Neural cell (in vitro differentiated cells): ENCODE results near the gene LDLRAD2. TPM values are rescaled to one million over a fixed set of nuclear protein-coding genes. Genes with fewer than 3 reads are reported as not detected.

ENCODE experiments used
- H2AFZ ChIP-seq: fragments of 200-600, 300-800 bp; sonication (generic), shearing (Covaris generic); 2 replicates; pipeline ENCODE4 v1.6.0; 2014; ENCODE audit warnings: low read depth, mild to moderate bottlenecking, antibody characterized with exemption, low read length, moderate library complexity
- H3F3A ChIP-seq: fragments of 200-600 bp; shearing (Covaris generic); 2 replicates; pipeline ENCODE4 v1.6.1; 2016; ENCODE audit warnings: mild to moderate bottlenecking, moderate library complexity, mixed read lengths, antibody characterized with exemption, low read length; ENCODE audit not compliant: insufficient read depth, poor library complexity, severe bottlenecking
- H3K27ac ChIP-seq: fragments of 200-600, 300-800 bp; sonication (generic), shearing (Covaris generic); 2 replicates; pipeline ENCODE4 v1.5.1; 2014; ENCODE audit warnings: mild to moderate bottlenecking, low read length, moderate library complexity
- H3K27me3 ChIP-seq: fragments of 300-800, 200-600 bp; sonication (generic), shearing (Covaris generic); 2 replicates; pipeline ENCODE4 v1.6.0; 2014; ENCODE audit warnings: mild to moderate bottlenecking, low read depth, low read length, moderate library complexity; ENCODE audit not compliant: insufficient read depth
- H3K36me3 ChIP-seq: fragments of 300-800, 200-600 bp; sonication (generic), shearing (Covaris generic); 2 replicates; pipeline ENCODE4 v1.5.1; 2014; ENCODE audit warnings: mild to moderate bottlenecking, antibody characterized with exemption, low read length, moderate library complexity; ENCODE audit not compliant: insufficient read depth
- H3K4me2 ChIP-seq: fragments of 300-800, 200-600 bp; sonication (generic), shearing (Covaris generic); 2 replicates; pipeline ENCODE4 v1.6.0; 2014; ENCODE audit warnings: mild to moderate bottlenecking, low read length
- H3K4me3 ChIP-seq: fragments of 300-800, 200-600 bp; sonication (generic), shearing (Covaris generic); 2 replicates; pipeline ENCODE4 v1.5.1; 2014; ENCODE audit warnings: mild to moderate bottlenecking, low read length, moderate library complexity
- H3K79me2 ChIP-seq: fragments of 200-600 bp; shearing (Covaris generic); replicated peaks from 2 replicates; pipeline ENCODE4 v1.6.0; 2014; ENCODE audit warnings: mild to moderate bottlenecking, low read length, moderate library complexity; ENCODE audit not compliant: insufficient read depth
- H3K9ac ChIP-seq: fragments of 300-800, 200-600 bp; sonication (generic), shearing (Covaris generic); 2 replicates; pipeline ENCODE4 v1.6.1; 2016; ENCODE audit warnings: mild to moderate bottlenecking, low read length, mixed read lengths
- H3K9me2 ChIP-seq: fragments of 200-600 bp; shearing (Covaris generic); 2 replicates; pipeline ENCODE4 v1.6.1; 2016; ENCODE audit warnings: mild to moderate bottlenecking, low read length, mixed read lengths; ENCODE audit not compliant: insufficient read depth
- H3K9me3 ChIP-seq: fragments of 200-600, 300-800 bp; sonication (generic), shearing (Covaris generic); 2 replicates; pipeline ENCODE4 v1.6.1; 2016; ENCODE audit warnings: mild to moderate bottlenecking, mixed run types, low read length, moderate library complexity, mixed read lengths
- H4K20me1 ChIP-seq: fragments of 200-600 bp; shearing (Covaris generic); 2 replicates; pipeline ENCODE4 v1.6.1; 2016; ENCODE audit warnings: mild to moderate bottlenecking, mixed run types; ENCODE audit not compliant: insufficient read depth
- EP300 ChIP-seq: fragments of 450-650 bp; conservative IDR thresholded peaks from 2 replicates; pipeline ENCODE4 v1.6.1; 2014; ENCODE audit warnings: antibody characterized with exemption, mild to moderate bottlenecking, moderate library complexity; ENCODE audit not compliant: poor library complexity, severe bottlenecking
- EZH2 ChIP-seq: fragments of 200-600, 300-800 bp; shearing (Covaris generic), sonication (generic); IDR thresholded peaks from 2 replicates; pipeline ENCODE4 v1.6.1; 2014; ENCODE audit warnings: antibody characterized with exemption, low read length, borderline replicate concordance, mild to moderate bottlenecking; ENCODE audit not compliant: insufficient read depth, poor library complexity, severe bottlenecking
- MXI1 ChIP-seq: fragments of 450-650 bp; conservative IDR thresholded peaks from 2 replicates; pipeline ENCODE4 v1.6.1; 2014; ENCODE audit warnings: antibody characterized with exemption, mild to moderate bottlenecking; ENCODE audit not compliant: poor library complexity, severe bottlenecking
- POLR2AphosphoS5 ChIP-seq: IDR thresholded peaks from 2 replicates; pipeline ENCODE4 v1.6.1; 2012
- RAD21 ChIP-seq: fragments of 450-650 bp; conservative IDR thresholded peaks from 2 replicates; pipeline ENCODE4 v1.6.1; 2014; ENCODE audit warnings: antibody characterized with exemption, mild to moderate bottlenecking, moderate library complexity
- REST ChIP-seq: IDR thresholded peaks from 2 replicates; pipeline ENCODE4 v1.6.1; 2012; ENCODE audit warnings: borderline replicate concordance
- SMC3 ChIP-seq: fragments of 450-650 bp; conservative IDR thresholded peaks from 2 replicates; pipeline ENCODE4 v1.6.1; 2014; ENCODE audit warnings: antibody characterized with exemption, mild to moderate bottlenecking, moderate library complexity; ENCODE audit not compliant: poor library complexity
- TAF1 ChIP-seq: IDR thresholded peaks from 2 replicates; pipeline ENCODE4 v1.6.1; 2012; ENCODE audit warnings: low read depth
- polyA plus RNA-seq: library from polyadenylated mRNA; depleted of rRNA; stranded (reverse); fragments of >200 nt; gene quantifications from 2 replicates; pipeline ENCODE4 v1.2.3, GENCODE V29; 2014
- TF ChIP-seq, protein P1 (sequence below): fragments of 450-650 bp; IDR thresholded peaks from 2 replicates; pipeline ENCODE4 v1.5.1; 2014; ENCODE audit warnings: antibody characterized with exemption, mild to moderate bottlenecking, moderate library complexity; ENCODE audit not compliant: poor library complexity, severe bottlenecking

LDLRAD2 gene
- polyA plus RNA-seq, 1 donor from 2014 or later: not detected

DNA sequence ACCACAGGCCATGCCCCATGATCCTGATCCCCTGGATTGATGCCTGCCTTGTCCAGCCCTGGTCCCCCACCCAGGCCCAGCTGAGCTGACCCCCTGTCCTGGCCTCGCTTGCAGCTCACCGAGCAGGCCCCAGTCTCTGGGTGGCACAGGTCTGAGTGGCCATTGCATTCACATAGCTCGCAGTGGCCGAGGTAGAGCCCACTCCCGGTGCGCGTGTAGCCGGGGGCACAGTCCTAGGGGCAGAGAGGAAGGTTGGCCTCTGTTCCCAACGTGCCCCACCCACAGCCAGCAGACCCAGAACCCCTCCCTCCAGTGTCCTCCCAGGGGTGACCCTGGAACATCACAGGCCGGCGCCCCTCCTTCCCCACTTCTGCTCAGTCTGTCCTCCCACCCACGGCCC, 51.9 kb downstream of the LDLRAD2 start:
- H3K36me3 ChIP-seq: no peaks in the 10 kb centered on the region
- no peak overlapping the region for H2AFZ ChIP-seq
- H3K4me2 ChIP-seq: no peak overlapping the region
- no peak overlapping the region for H3K27ac ChIP-seq
- TF ChIP-seq MXI1 (no peak), SMC3 (no peak), POLR2AphosphoS5 (no peak), RAD21 (no peak), TAF1 (no peak), EP300 (no peak), REST (no peak), EZH2 (no peak)
- TF ChIP-seq, protein P1, sequence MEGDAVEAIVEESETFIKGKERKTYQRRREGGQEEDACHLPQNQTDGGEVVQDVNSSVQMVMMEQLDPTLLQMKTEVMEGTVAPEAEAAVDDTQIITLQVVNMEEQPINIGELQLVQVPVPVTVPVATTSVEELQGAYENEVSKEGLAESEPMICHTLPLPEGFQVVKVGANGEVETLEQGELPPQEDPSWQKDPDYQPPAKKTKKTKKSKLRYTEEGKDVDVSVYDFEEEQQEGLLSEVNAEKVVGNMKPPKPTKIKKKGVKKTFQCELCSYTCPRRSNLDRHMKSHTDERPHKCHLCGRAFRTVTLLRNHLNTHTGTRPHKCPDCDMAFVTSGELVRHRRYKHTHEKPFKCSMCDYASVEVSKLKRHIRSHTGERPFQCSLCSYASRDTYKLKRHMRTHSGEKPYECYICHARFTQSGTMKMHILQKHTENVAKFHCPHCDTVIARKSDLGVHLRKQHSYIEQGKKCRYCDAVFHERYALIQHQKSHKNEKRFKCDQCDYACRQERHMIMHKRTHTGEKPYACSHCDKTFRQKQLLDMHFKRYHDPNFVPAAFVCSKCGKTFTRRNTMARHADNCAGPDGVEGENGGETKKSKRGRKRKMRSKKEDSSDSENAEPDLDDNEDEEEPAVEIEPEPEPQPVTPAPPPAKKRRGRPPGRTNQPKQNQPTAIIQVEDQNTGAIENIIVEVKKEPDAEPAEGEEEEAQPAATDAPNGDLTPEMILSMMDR: no peak
- no peak overlapping the region for H3K4me3 ChIP-seq
- H3K9me3 ChIP-seq: no peaks in the 10 kb centered on the region
- no peaks in the 10 kb centered on the region for H3K9me2 ChIP-seq
- H3K79me2 ChIP-seq: no peaks in the 10 kb centered on the region
- H4K20me1 ChIP-seq: no peaks in the 10 kb centered on the region
- no peak overlapping the region for H3K9ac ChIP-seq
- H3K27me3 ChIP-seq: no peaks in the 10 kb centered on the region
- H3F3A ChIP-seq: no peaks in the 10 kb centered on the region

DNA sequence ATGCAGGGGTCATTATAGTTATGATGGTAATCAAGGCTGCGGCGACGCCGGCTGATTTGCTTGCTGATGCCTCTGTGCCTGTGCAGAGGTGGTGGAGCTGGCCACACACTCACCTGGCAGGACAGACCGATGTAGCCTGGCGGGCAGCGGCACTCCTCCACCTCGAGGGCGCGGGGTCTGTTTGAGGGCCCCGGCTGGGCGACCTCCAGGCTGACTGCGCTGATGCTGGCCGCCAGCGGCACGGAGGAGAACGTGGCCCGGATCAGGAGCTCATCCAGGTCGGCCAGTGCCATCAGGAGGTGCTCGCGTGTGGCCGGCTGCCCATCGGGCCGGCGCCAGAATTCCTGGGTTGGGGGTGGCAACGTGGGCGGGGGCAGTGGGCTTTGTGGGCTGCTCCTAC, 52.7 kb downstream of the LDLRAD2 start:
- Histone ChIP-seq H3F3A (no peaks in the 10 kb centered on the region), H3K27ac (no peak overlapping the region), H4K20me1 (no peaks in the 10 kb centered on the region), H3K27me3 (no peaks in the 10 kb centered on the region), H2AFZ (no peak overlapping the region), H3K9me3 (no peaks in the 10 kb centered on the region), H3K9me2 (no peaks in the 10 kb centered on the region), H3K4me2 (no peak overlapping the region), H3K4me3 (no peak overlapping the region), H3K9ac (no peak overlapping the region), H3K79me2 (no peaks in the 10 kb centered on the region), H3K36me3 (no peaks in the 10 kb centered on the region)
- TF ChIP-seq EP300 (no peak), TAF1 (no peak), POLR2AphosphoS5 (no peak), RAD21 (no peak), REST (no peak), SMC3 (no peak), EZH2 (no peak), MXI1 (no peak)
- TF ChIP-seq, protein P1: no peak
